Activated naive CD4-positive, alpha-beta T cell treated with anti-CD3 and anti-CD28 coated beads, Interleukin-2, amount 50 U/mL, for 24 hours (primary cell): Measurements from ENCODE around the gene RAP1GAP.

Experiments
- H3K27ac Mint-ChIP-seq: one replicate; pipeline ENCODE4 v1.8.0; 2021; ENCODE audit warnings: mild to moderate bottlenecking, mixed read lengths
- H3K27me3 Mint-ChIP-seq: one replicate; pipeline ENCODE4 v1.8.0; 2021; ENCODE audit warnings: mixed read lengths
- H3K36me3 Mint-ChIP-seq: one replicate; pipeline ENCODE4 v1.8.0; 2021; ENCODE audit warnings: mixed read lengths
- H3K4me1 Mint-ChIP-seq: one replicate; pipeline ENCODE4 v1.8.0; 2021; ENCODE audit warnings: mixed read lengths
- H3K4me3 Mint-ChIP-seq: one replicate; pipeline ENCODE4 v1.8.0; 2021; ENCODE audit warnings: mild to moderate bottlenecking, mixed read lengths
- H3K9me3 Mint-ChIP-seq: one replicate; pipeline ENCODE4 v1.8.0; 2021; ENCODE audit warnings: mixed read lengths

RAP1GAP gene

DNA sequence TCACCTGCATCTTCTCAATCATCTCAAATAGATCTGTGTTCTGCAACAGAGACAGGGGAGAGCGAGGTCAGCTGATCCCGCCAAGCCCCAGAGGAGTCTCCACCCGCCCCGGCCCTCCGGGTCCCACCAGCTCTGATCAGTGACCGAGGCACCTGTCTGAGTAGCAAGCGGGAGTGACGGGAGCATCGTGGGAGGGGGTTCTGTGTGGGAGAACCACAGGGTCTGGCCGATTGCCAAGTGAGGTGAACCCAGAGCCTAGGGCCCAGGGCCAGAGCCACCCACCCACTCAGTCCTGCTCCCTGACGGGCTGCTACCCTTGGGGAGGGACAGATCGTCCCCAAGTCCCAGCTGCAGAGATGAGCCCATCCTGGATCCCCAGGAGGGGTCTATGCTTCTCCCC lies 49.1 kb downstream of the RAP1GAP start:
- Mint-ChIP-seq H3K9me3 (no peaks in the 10 kb centered on the region), H3K27ac (no peak overlapping the region)

DNA sequence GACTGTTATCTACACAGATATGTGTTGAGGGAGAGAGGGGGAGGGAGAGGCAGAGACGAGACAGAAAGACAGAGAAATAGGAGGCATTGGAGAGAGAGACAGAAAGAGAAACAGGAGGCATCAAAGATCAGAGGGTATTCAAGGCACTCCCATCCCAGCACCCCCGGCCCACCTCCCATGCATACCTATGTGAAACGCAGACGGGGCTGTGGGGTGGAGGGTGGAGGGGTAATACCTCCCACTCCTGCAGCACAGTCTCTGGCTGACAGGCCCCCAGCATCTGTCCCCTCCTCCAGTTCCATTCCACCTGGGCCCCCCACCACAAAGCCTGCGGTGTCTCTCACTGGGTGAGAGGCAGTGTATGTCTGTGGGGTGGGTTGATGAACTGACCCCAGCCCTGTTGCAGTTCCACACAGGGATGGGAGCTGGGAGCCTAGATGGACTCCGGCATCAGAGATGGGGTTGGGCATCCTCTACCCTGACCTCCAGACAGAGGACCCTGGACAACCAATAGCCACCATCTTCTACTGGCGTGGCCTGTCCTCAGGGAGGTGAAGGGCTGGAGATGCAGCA lies 49.7 kb downstream of the RAP1GAP start:
- Mint-ChIP-seq H3K27ac (no peak overlapping the region), H3K9me3 (no peaks in the 10 kb centered on the region), H3K4me3 (no peak overlapping the region), H3K27me3 (peaks cover 9% of the 10 kb centered on the region), H3K4me1 (peaks cover 9% of the 10 kb centered on the region), H3K36me3 (no peaks in the 10 kb centered on the region)

More for the DNA sequence above, 49.1 kb downstream of the RAP1GAP start:
- Mint-ChIP-seq H3K36me3 (no peaks in the 10 kb centered on the region), H3K4me1 (peaks cover 9% of the 10 kb centered on the region), H3K27me3 (peaks cover 9% of the 10 kb centered on the region), H3K4me3 (no peak overlapping the region)

DNA sequence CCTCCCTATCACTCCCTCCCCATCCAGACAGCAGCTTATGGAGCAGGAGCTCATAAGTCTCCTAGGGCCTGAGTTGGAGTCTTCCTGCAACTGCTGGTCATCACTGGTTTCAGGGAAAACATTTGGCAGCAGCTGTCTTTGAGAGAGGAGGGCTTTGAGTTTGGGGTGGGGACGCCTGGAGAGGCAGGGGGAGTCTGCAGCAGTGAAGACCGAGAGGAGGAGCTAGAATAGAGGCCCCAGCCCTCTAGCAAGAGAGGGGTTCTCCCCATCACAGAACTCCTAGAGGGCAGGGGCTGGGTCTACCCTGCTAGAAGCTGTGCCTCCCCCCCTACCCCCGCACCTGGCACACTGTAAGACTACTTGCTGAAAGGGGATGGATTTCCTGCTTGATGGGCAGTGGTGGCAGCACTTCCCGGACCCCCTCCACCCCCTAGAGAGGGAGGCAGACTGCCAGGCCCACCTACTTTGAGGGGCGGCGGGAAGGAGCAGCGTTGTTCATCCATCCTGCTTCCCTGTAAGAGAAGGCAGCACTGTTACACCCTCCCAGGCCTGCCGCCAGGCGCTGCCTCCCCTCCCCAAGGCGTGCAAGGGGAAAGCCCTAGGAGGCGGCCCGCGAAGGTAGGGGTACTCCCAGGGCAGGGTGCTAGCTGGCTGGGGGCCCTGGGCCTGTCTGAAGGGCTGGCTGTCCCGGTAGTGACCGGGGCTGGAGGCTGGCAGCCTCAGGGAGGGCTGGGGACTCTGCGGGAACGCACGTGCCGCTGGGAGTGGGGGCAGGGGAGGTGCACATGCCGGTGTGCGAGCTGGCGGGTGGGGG lies 50.4 kb downstream of the RAP1GAP start:
- Mint-ChIP-seq H3K27ac (no peak overlapping the region), H3K9me3 (no peaks in the 10 kb centered on the region), H3K36me3 (no peaks in the 10 kb centered on the region), H3K4me1 (peaks cover 9% of the 10 kb centered on the region), H3K27me3 (peaks cover 9% of the 10 kb centered on the region), H3K4me3 (no peak overlapping the region)

DNA sequence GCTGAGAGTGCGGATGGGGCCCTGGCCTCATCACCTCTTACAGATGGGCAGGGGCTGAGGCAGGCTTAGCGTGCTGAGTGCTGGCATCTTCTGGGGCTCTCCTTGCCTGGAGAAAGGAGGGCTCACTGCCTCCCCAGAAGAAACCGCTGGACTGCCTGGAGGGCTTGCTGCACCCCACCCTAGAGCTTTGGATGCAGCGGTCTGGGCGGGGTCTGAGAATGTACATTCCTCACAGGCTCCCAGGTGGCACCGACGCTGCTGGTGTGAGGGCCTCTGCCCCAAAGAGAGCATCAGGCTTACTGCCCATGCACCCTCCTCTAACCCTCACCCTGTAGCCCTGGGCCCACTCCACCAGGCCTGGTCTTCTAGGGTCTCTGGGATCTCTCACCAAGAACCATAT lies 51.1 kb downstream of the RAP1GAP start:
- H3K36me3 Mint-ChIP-seq: no peaks in the 10 kb centered on the region
- H3K27me3 Mint-ChIP-seq: peaks cover 9% of the 10 kb centered on the region
- H3K9me3 Mint-ChIP-seq: no peaks in the 10 kb centered on the region
- H3K4me3 Mint-ChIP-seq: no peak overlapping the region
- H3K4me1 Mint-ChIP-seq: peaks cover 9% of the 10 kb centered on the region
- no peak overlapping the region for H3K27ac Mint-ChIP-seq

DNA sequence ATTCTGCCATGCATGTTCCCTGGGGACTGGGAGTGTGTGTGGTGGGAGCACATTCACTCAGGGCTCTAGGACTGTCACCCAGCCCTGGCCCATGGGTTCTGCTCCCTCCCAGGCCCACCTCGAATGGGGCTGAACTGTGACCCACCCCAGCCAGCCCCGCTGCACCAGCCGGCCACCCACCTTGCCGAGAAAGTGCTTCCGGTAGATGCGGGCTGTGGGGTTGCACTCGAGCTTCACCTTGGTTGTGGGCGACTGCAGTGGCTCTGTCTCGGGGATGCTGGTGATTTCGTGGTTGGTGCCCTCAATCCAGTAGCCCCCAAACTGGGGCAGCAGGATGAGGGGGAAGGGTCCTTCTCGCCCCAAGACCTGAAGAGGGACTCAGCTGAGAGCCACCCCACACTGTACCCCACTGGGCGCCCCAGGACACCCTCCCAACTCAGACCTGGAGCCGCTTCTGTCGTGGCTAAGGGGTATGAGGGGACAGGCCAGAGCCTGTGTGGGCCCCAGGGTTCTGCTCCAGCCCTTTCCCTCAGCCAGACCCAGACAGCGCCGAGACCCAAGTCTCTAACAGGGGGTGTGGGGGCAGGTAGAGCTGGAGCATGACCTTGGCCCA lies 51.9 kb downstream of the RAP1GAP start:
- Mint-ChIP-seq H3K4me3 (no peak overlapping the region), H3K4me1 (peaks cover 6% of the 10 kb centered on the region), H3K36me3 (no peaks in the 10 kb centered on the region), H3K9me3 (no peaks in the 10 kb centered on the region), H3K27me3 (peaks cover 7% of the 10 kb centered on the region), H3K27ac (no peak overlapping the region)

DNA sequence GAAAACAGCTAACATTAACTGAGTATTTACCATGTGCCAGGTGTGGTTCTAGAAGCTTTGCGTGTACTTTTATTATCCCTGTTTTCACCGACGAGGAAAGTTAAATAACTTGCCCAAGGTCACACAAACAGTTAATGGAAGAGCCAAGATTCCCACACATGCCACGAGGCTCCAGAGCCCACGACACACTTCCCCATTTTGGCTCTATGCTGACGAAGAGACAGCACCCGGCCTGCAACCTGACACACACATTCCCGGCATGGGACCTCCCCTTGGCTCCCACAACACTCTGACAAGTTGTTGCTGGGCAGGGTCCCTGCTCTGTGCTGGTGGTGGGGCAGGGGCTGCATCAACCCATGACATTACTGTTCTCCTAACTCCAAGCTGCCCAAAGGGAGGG lies 52.8 kb downstream of the RAP1GAP start:
- Mint-ChIP-seq H3K36me3 (no peaks in the 10 kb centered on the region), H3K27ac (no peak overlapping the region), H3K4me1 (peaks cover 3% of the 10 kb centered on the region)

DNA sequence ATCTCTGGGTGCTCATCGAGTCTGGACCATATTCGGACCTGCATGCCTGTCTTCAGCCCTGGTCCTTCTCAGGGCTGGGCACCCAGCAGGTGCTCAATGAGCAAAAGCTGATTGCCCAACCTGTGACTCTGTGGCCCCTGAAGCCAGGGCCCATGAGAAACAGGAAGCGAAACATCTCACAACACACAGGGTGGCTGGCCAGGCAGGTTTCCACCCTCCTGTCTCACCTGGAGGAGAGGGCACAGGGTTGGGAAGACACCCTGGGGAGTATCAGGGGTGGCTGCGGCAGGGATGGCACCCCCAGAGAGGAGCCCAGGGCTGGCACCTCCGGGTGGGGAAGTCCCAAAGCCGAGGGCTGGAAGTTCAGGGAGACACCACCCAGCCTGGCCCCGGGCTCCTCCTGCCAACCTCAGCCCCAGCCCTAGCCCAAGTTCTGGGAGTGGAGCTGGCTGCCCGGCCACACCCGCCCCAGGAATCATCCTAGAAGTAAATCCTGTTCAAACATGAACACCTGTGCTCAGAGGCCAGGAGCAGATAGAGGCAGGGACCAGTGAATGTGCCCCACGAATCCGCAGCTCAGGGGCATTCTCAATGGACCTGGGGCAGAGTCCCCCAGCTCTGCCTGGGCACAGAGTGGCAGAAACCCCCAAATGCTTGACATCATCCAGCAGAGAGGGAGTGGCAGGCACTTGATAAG lies 54.6 kb downstream of the RAP1GAP start:
- Mint-ChIP-seq H3K27ac (no peak overlapping the region), H3K36me3 (no peaks in the 10 kb centered on the region), H3K9me3 (no peaks in the 10 kb centered on the region), H3K4me1 (no peaks in the 10 kb centered on the region), H3K4me3 (no peak overlapping the region), H3K27me3 (no peaks in the 10 kb centered on the region)

More for the DNA sequence above, 52.8 kb downstream of the RAP1GAP start:
- Mint-ChIP-seq H3K9me3 (no peaks in the 10 kb centered on the region), H3K4me3 (no peak overlapping the region), H3K27me3 (peaks cover 4% of the 10 kb centered on the region)

DNA sequence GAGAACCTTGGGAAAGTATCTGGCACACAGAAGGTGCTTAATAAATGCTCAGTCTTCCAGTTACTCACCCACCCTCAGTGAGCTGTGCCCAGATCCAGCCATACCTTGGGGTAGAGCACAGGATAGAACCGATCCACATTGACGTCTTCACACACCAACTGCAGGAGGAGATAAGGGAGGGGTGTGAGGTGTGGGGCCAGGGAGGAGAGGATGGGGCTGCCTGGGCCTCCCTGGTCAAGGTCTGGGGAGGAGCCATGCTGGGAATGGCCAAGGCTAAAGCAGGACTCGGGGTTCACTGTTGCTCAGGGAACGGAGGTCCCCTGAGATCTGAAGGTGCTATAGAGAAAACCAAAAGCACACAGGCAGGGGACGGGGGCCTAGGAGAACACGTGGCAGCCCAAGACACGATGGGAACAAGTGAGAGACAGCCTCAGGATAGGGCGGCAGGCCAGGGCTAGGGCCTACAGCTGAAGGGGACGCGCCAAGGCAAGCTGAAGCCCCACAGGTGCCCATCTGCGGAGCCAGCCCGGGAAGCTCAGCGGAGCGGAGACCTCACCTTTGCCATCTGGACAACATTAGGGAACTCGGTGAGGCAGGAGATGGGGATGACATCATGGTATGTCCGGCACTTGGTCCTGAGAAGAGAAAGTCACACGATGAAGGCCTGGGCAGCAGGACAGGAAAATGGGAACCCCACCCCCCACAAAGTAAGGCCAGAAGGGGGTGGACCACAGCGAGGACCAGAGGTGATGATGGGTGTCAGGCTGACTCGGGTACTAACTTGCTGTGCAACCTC lies 55.9 kb downstream of the RAP1GAP start:
- Mint-ChIP-seq H3K4me1 (no peaks in the 10 kb centered on the region), H3K27me3 (peaks cover 1% of the 10 kb centered on the region), H3K9me3 (no peaks in the 10 kb centered on the region), H3K27ac (no peak overlapping the region), H3K4me3 (no peak overlapping the region), H3K36me3 (no peaks in the 10 kb centered on the region)

DNA sequence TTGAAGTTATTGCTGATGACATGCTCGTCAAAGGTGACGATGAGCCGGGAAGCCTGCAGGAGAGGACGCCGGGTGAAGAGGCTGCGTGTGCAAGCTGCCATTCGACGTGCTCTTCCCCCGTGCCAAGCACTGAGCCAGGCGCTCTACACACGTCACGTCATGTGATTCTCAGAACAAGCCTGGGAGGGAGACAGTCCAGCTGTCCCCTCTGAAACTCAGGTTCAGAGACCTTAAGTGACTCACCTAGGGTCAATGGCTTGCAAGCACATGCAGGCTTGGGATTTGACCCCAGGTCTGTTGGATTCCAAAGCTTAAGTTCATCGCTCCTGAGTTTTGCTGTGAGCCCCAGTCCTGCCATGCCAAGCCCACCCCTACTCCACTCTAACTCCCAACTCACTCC lies 57.1 kb downstream of the RAP1GAP start:
- peaks cover 5% of the 10 kb centered on the region for H3K4me1 Mint-ChIP-seq
- H3K36me3 Mint-ChIP-seq: no peaks in the 10 kb centered on the region
- no peak overlapping the region for H3K27ac Mint-ChIP-seq
- peaks cover 1% of the 10 kb centered on the region for H3K27me3 Mint-ChIP-seq
- H3K9me3 Mint-ChIP-seq: no peaks in the 10 kb centered on the region
- H3K4me3 Mint-ChIP-seq: no peak overlapping the region

DNA sequence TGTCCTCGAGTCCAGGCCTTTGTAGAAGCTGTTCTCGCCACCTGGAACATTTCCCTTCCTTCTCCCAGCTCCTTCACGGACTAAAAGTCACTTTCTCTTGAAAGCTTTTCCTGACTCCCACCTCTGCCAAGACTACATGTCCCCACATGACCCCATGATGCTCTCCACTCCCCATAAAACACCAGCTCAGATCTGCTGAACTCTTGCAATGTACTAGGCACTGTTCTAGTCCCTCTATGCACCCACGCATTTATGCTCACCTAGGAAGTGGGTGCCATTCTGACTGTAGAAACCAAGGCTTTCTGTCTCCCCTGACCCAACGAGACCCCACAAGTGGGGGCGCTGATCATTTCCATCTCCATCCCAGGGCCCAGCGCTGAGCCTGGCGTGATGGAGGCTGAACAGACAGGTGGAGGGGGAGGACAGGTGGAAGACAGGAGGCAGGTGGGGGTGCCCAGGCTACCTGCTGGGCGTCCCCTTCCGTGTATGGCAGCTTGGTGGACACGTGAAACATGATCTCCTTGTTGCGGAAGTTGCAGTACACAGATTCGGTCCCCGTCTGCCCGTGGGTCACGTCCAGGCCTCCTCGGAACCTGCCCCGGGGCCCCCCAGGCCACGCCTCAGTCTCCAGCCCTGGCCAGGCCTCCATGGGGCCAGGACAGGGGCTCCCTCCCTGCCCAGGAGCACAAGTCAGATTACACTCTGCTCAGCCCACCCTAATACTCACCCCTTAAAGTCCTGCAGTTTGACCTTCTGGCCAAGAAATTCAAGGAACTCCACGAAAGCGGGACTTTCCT lies 58.0 kb downstream of the RAP1GAP start:
- Mint-ChIP-seq H3K9me3 (no peaks in the 10 kb centered on the region), H3K36me3 (no peaks in the 10 kb centered on the region)

DNA sequence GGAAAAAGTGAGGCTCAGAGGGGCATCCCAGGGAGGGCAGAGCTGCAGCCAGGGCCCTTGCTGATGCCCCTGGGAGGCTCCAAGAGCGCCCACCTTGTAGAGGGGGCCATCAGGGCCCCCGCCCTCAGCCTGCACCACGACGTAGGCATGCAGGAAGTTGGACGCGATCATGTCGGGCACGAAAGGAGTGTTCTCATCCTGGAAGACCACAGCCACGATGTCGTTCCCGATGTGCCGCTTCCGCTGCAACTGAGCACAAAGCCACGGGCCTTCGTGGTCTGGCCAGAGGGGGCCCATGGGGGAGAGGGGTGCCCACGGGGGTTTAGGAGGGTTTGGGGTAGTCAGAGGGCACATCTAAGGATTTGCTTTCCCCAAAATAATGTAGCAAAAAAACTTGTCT lies 59.1 kb downstream of the RAP1GAP start:
- Mint-ChIP-seq H3K4me1 (peaks cover 5% of the 10 kb centered on the region), H3K36me3 (no peaks in the 10 kb centered on the region), H3K27me3 (peaks cover 1% of the 10 kb centered on the region), H3K27ac (no peak overlapping the region), H3K4me3 (no peak overlapping the region), H3K9me3 (no peaks in the 10 kb centered on the region)

More for the DNA sequence above, 58.0 kb downstream of the RAP1GAP start:
- Mint-ChIP-seq H3K27ac (no peak overlapping the region), H3K4me1 (peaks cover 5% of the 10 kb centered on the region), H3K27me3 (peaks cover 1% of the 10 kb centered on the region), H3K4me3 (no peak overlapping the region)

DNA sequence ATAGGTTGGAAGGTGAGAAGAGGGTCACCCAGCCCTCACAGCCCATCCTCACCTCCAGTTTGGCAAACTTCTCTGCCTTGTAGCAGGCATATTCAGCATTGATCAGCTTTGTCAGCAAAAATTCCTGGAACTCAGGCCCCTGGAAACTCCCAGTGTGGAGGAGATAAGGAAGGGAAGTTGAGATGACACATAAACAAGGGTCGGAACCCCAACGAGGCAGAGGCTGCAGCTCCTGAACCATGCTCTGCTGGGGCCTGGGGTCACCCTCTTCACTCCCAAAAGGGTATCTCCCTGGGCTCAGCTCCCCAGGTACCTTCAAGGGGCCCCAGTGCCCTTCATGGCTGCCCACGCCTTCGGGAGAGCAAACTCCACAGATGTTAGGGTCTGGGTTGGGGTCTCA lies 60.4 kb downstream of the RAP1GAP start:
- H3K4me3 Mint-ChIP-seq: no peak overlapping the region
- no peaks in the 10 kb centered on the region for H3K36me3 Mint-ChIP-seq
- peaks cover 5% of the 10 kb centered on the region for H3K4me1 Mint-ChIP-seq
- H3K27ac Mint-ChIP-seq: no peak overlapping the region
- peaks cover 3% of the 10 kb centered on the region for H3K27me3 Mint-ChIP-seq
- no peaks in the 10 kb centered on the region for H3K9me3 Mint-ChIP-seq

DNA sequence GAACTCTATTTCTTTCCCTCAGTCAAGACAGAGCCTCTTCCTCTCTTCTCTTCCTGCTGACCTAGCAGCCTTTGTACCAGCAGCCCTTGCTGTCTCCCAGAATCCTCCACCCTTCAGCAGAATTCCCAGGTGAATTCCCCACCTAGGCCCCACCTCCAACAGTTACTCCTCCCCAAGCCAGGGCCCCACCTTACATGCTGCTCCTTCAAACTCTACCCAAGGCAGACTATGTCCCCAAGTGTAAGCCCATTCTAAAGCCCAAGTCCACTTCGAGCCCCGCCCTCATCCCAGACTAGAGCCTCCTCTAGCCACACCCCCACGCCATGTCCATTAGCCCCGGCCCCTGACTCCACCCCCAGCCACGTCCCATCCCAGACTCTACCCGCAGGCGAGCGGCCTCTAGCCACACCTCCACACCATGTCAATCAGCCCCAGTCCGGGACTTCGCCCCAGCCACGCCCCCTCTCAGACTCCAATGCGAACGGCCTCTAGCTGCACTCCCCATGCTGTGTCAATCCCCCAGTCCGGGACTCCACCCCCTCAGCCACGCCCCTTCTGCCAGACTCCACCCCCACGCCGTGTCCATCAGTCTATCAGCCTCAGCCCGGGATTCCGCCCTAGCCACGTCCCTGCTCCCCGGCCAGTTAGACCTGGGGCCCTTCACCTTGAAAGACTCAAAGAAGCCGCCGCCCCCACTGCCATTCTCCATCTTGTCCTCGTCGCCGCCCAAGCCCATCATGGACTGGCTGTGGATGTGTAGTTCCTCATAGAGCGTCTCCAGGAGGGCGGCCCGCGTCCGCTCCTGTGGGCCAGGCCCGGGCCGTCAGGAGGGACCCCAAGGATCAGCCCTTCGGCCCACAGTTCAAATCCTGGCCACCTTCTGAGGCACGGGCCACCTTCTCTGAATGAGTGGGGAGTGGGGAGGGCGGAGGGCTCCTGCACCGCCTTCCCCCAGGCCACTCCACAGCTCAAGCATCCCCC lies 61.3 kb downstream of the RAP1GAP start:
- H3K4me1 Mint-ChIP-seq: peaks cover 5% of the 10 kb centered on the region
- no peaks in the 10 kb centered on the region for H3K36me3 Mint-ChIP-seq
- no peak overlapping the region for H3K27ac Mint-ChIP-seq
- H3K27me3 Mint-ChIP-seq: peaks cover 3% of the 10 kb centered on the region
- no peak overlapping the region for H3K4me3 Mint-ChIP-seq
- H3K9me3 Mint-ChIP-seq: no peaks in the 10 kb centered on the region
